NCI-H1417 treated with DMSO at 0.1 percent for 48 hours (cell line): ENCODE measurements around the gene CDC16.
A peak's percentile ranks its signal among the peaks of the same experiment; 100 is the strongest.
"Not testable (repeated sequence)": the region's sequence is repeated elsewhere in the genome, so short reads cannot be mapped to it uniquely, and the experiment has no call there.

ENCODE experiments used
- DNase-seq: peaks from one replicate; lab custom pipeline; 2025; lab: John Stamatoyannopoulos, UW

CDC16 gene

GRCh38 chr13:114234645-114235421 lies at the start of gene CDC16:
TSS of gene CDC16 (plus strand) at chr13:114234897. CDS start at chr13:114235085, 188 bp downstream.
- peak; percentile 74 for DNase-seq

GRCh38 chr13:114185182-114185971 lies 49.3 kb upstream of the CDC16 start:
- no peak for DNase-seq

GRCh38 chr13:114194853-114195252 lies 39.8 kb upstream of the CDC16 start:
- DNase-seq: no peak

- DNase-seq: no peak
Observed at GRCh38 chr13:114196629-114197028, 38.1 kb upstream of the CDC16 start.

GRCh38 chr13:114198556-114198955 lies 36.1 kb upstream of the CDC16 start:
- DNase-seq: no peak

GRCh38 chr13:114199526-114199925 lies 35.2 kb upstream of the CDC16 start:
- not testable (repeated sequence) for DNase-seq

- DNase-seq: no peak
Observed at GRCh38 chr13:114199954-114200353, 34.7 kb upstream of the CDC16 start.

- DNase-seq: no peak
Observed at GRCh38 chr13:114200399-114200911, 34.2 kb upstream of the CDC16 start.

GRCh38 chr13:114202581-114202980 lies 32.1 kb upstream of the CDC16 start:
- no peak for DNase-seq

- DNase-seq: no peak
Observed at GRCh38 chr13:114203536-114203935, 31.2 kb upstream of the CDC16 start.

GRCh38 chr13:114204894-114205293 lies 29.8 kb upstream of the CDC16 start:
- DNase-seq: no peak

- DNase-seq: no peak
Observed at GRCh38 chr13:114208134-114208533, 26.6 kb upstream of the CDC16 start.

GRCh38 chr13:114211446-114212157 lies 23.1 kb upstream of the CDC16 start:
- DNase-seq: no peak

- no peak for DNase-seq
Observed at GRCh38 chr13:114212158-114212495, 22.6 kb upstream of the CDC16 start.

GRCh38 chr13:114213980-114214379 lies 20.7 kb upstream of the CDC16 start:
- DNase-seq: no peak

- no peak for DNase-seq
Observed at GRCh38 chr13:114219392-114219791, 15.3 kb upstream of the CDC16 start.

GRCh38 chr13:114222461-114222968 lies 12.2 kb upstream of the CDC16 start:
- no peak for DNase-seq

GRCh38 chr13:114224201-114224600 lies 10.5 kb upstream of the CDC16 start:
- DNase-seq: no peak

GRCh38 chr13:114225610-114226009 lies 9.1 kb upstream of the CDC16 start:
- no peak for DNase-seq

GRCh38 chr13:114226088-114226487 lies 8.6 kb upstream of the CDC16 start:
- DNase-seq: no peak

- peak; percentile 22 for DNase-seq
Observed at GRCh38 chr13:114226699-114227323, 7.9 kb upstream of the CDC16 start.

- no peak for DNase-seq
Observed at GRCh38 chr13:114227528-114227927, 7.2 kb upstream of the CDC16 start.
